Endothelial cell (in vitro differentiated cells): Measurements from ENCODE around the gene BCAN. TPM values are rescaled to one million over a fixed set of nuclear protein-coding genes. Genes with fewer than 3 reads are reported as not detected.
A peak's percentile ranks its signal among the peaks of the same experiment; 100 is the strongest.

Source experiments
- DNase-seq: peaks from one replicate; pipeline ENCODE4 v3.0.0; 2021; ENCODE audit warnings: low spot score
- H3K27ac Mint-ChIP-seq: one replicate; pipeline ENCODE4 v1.8.0; 2021; ENCODE audit warnings: mixed read lengths, inconsistent platforms; ENCODE audit not compliant: unreplicated experiment
- H3K27me3 Mint-ChIP-seq: one replicate; pipeline ENCODE4 v1.8.0; 2021; ENCODE audit warnings: mild to moderate bottlenecking, moderate library complexity, mixed read lengths, inconsistent platforms; ENCODE audit not compliant: unreplicated experiment
- H3K36me3 Mint-ChIP-seq: one replicate; pipeline ENCODE4 v1.8.0; 2021; ENCODE audit warnings: mild to moderate bottlenecking, low read depth, mixed read lengths, inconsistent platforms; ENCODE audit not compliant: unreplicated experiment
- H3K4me1 Mint-ChIP-seq: one replicate; pipeline ENCODE4 v1.8.0; 2021; ENCODE audit warnings: mild to moderate bottlenecking, mixed read lengths, inconsistent platforms; ENCODE audit not compliant: unreplicated experiment
- H3K4me3 Mint-ChIP-seq: one replicate; pipeline ENCODE4 v1.8.0; 2021; ENCODE audit warnings: mild to moderate bottlenecking, mixed read lengths, inconsistent platforms; ENCODE audit not compliant: unreplicated experiment
- H3K9me3 Mint-ChIP-seq: one replicate; pipeline ENCODE4 v1.8.0; 2021; ENCODE audit warnings: mixed read lengths, inconsistent platforms; ENCODE audit not compliant: unreplicated experiment
- CTCF ChIP-seq: fragments of 200-600 bp; sonication (generic); IDR thresholded peaks from one replicate; pipeline ENCODE4 v1.5.0; 2021; ENCODE audit warnings: antibody characterized with exemption; ENCODE audit not compliant: unreplicated experiment
- total RNA-seq: library from RNA; stranded (reverse); fragmentation: NEBNext Ultra II Directional; extraction: Animal tissue kit (Norgen Biotek cat#: 25700); gene quantifications from one replicate; pipeline ENCODE4 v1.2.1, GENCODE V29; 2021; ENCODE audit not compliant: unreplicated experiment

BCAN gene
- total RNA-seq, 1 donor from 2014 or later: 0.46 TPM

GRCh38 chr1:156643778-156644092 is 1.8 kb downstream of the BCAN start:
- Mint-ChIP-seq H3K27me3 (peaks cover 22% of the 10 kb centered on the region), H3K9me3 (peaks cover 5% of the 10 kb centered on the region), H3K4me3 (peak overlapping the region; percentile 29), H3K36me3 (peaks cover 18% of the 10 kb centered on the region), H3K4me1 (peaks cover 12% of the 10 kb centered on the region), H3K27ac (no peak overlapping the region)
- no peak for TF ChIP-seq CTCF
- DNase-seq: no peak

GRCh38 chr1:156644146-156644545 is 2.2 kb downstream of the BCAN start:
- no peak for TF ChIP-seq CTCF
- peaks cover 12% of the 10 kb centered on the region for H3K4me1 Mint-ChIP-seq
- H3K36me3 Mint-ChIP-seq: peaks cover 18% of the 10 kb centered on the region
- H3K27me3 Mint-ChIP-seq: peaks cover 22% of the 10 kb centered on the region
- no peak overlapping the region for H3K4me3 Mint-ChIP-seq
- no peak for DNase-seq
- no peak overlapping the region for H3K27ac Mint-ChIP-seq
- H3K9me3 Mint-ChIP-seq: peaks cover 5% of the 10 kb centered on the region

- Mint-ChIP-seq H3K27me3 (peaks cover 22% of the 10 kb centered on the region), H3K36me3 (peaks cover 18% of the 10 kb centered on the region), H3K4me1 (peaks cover 12% of the 10 kb centered on the region), H3K9me3 (peaks cover 5% of the 10 kb centered on the region), H3K27ac (no peak overlapping the region), H3K4me3 (no peak overlapping the region)
- DNase-seq: no peak
- TF ChIP-seq CTCF: no peak
Observed at GRCh38 chr1:156644640-156645039, 2.7 kb downstream of the BCAN start.

GRCh38 chr1:156645056-156645455 is 3.1 kb downstream of the BCAN start:
- peak overlapping the region; percentile 73 for H3K4me3 Mint-ChIP-seq
- DNase-seq: no peak
- TF ChIP-seq CTCF: no peak
- H3K27me3 Mint-ChIP-seq: peaks cover 21% of the 10 kb centered on the region
- peaks cover 5% of the 10 kb centered on the region for H3K9me3 Mint-ChIP-seq
- H3K27ac Mint-ChIP-seq: no peak overlapping the region
- peaks cover 12% of the 10 kb centered on the region for H3K4me1 Mint-ChIP-seq
- H3K36me3 Mint-ChIP-seq: peaks cover 18% of the 10 kb centered on the region

GRCh38 chr1:156645666-156646065 is 3.7 kb downstream of the BCAN start:
- Mint-ChIP-seq H3K27ac (no peak overlapping the region), H3K27me3 (peaks cover 18% of the 10 kb centered on the region), H3K4me3 (peak overlapping the region; percentile 73), H3K4me1 (peaks cover 12% of the 10 kb centered on the region), H3K9me3 (peaks cover 5% of the 10 kb centered on the region), H3K36me3 (peaks cover 18% of the 10 kb centered on the region)
- DNase-seq: no peak
- no peak for TF ChIP-seq CTCF
